Measurements from ENCODE around the gene NIBAN1.

NIBAN1 gene

DNA sequence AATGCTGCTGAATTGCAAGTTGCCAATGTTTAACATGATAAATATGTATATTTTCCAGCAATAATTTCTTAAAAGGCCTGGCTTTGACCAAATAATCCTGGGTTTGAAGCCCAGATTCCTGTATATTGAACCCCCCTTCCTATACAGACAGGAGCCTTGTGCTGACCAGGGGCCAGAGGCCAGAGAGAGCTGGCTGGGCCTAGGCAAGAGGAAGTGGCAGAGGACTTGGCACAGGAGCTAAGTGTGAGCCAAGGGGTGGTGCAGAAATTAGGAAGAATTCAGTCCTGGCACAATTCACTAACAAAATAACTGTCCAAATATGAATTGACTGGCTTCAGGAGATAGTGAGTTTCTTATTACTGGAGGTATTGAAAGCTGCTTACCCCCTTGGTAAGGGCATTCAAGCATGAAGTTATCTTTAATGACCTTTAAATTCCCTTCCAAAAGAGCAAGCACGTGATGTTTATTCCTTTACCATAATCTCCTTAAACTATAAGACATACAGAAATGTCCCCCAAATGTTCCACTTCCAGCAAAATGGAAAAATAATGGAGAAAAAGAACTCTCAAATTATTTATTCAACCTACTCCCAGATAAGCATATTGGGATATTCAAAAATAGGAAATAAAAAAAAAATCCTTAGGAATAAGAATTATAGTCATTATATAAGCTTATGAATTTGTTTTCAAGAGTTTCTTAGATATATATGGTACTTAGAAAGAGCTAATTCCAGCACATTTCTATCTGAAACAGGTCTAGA, 26.6 kb downstream of the NIBAN1 start:
- Histone ChIP-seq H2AFZ (ENCODE audit: low read depth, low read length, severe bottlenecking) (no peak overlapping the region), H3K9ac (ENCODE audit: low read length) (no peak overlapping the region), H3K36me3 (ENCODE audit: low read length) (no peaks in the 10 kb centered on the region), H3F3A (ENCODE audit: insufficient read depth) (no peaks in the 10 kb centered on the region), H4K20me1 (ENCODE audit: low read depth, low read length) (no peaks in the 10 kb centered on the region), H3K4me3 (ENCODE audit: insufficient read depth, low read length, poor library complexity, severe bottlenecking) (no peak overlapping the region), H3K79me2 (ENCODE audit: insufficient read depth, low read length) (no peaks in the 10 kb centered on the region), H3K27ac (ENCODE audit: low read depth, low read length) (no peak overlapping the region), H3K9me2 (replicated peaks; ENCODE audit: insufficient read depth, low read length) (no peaks in the 10 kb centered on the region), H3K27me3 (ENCODE audit: low read length) (no peaks in the 10 kb centered on the region), H3K9me3 (ENCODE audit: insufficient read depth, low read length) (no peaks in the 10 kb centered on the region), H3K4me2 (ENCODE audit: low read depth, low read length, poor library complexity, severe bottlenecking) (no peak overlapping the region)
- TF ChIP-seq, protein P1, sequence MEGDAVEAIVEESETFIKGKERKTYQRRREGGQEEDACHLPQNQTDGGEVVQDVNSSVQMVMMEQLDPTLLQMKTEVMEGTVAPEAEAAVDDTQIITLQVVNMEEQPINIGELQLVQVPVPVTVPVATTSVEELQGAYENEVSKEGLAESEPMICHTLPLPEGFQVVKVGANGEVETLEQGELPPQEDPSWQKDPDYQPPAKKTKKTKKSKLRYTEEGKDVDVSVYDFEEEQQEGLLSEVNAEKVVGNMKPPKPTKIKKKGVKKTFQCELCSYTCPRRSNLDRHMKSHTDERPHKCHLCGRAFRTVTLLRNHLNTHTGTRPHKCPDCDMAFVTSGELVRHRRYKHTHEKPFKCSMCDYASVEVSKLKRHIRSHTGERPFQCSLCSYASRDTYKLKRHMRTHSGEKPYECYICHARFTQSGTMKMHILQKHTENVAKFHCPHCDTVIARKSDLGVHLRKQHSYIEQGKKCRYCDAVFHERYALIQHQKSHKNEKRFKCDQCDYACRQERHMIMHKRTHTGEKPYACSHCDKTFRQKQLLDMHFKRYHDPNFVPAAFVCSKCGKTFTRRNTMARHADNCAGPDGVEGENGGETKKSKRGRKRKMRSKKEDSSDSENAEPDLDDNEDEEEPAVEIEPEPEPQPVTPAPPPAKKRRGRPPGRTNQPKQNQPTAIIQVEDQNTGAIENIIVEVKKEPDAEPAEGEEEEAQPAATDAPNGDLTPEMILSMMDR (IDR thresholded peaks at IDR 0.05; ENCODE audit: insufficient read depth, low read length, poor library complexity, severe bottlenecking), result no peak
- no peak for TF ChIP-seq EZH2phosphoT487 (conservative IDR thresholded peaks at IDR 0.05; ENCODE audit: low read length)

DNA sequence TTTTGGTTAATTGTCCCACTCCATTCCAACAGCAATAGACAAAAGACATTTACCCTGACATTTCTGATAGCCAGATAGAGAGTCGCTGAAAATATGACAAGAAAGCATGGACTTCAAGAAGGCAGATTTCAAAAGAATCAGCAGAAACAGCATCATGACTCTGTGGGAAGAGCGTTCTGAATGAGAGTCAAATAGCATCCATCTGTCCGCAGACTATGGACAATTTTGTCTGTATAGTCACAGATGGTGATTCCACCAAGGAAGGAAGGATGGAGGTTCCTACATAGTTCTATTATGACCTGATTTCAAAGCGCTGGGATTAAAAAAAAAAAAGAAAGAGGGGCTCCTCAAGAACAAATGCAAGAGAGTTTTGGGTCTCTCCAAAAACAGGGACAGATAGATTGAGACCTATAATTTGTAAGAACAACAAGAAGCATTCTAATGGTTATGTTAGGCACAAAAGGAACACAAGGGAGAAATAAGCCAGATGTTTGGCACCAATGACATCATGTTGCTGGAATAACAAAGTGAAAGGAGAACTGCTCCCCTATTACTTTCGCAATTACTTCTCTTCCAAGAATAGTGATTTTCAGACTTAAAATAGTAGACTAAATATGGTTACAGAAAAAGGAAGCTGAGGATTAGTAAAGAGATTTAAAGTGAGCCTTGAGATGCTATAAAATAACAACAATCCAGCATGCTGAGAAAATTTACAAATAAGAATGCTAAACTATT, 28.5 kb downstream of the NIBAN1 start:
- Histone ChIP-seq H3K79me2 (ENCODE audit: insufficient read depth, low read length) (no peaks in the 10 kb centered on the region), H4K20me1 (ENCODE audit: low read depth, low read length) (no peaks in the 10 kb centered on the region), H3K27me3 (ENCODE audit: low read length) (no peaks in the 10 kb centered on the region), H3F3A (ENCODE audit: insufficient read depth) (no peaks in the 10 kb centered on the region), H3K9me2 (replicated peaks; ENCODE audit: insufficient read depth, low read length) (no peaks in the 10 kb centered on the region), H2AFZ (ENCODE audit: low read depth, low read length, severe bottlenecking) (no peak overlapping the region), H3K27ac (ENCODE audit: low read depth, low read length) (no peak overlapping the region), H3K9ac (ENCODE audit: low read length) (no peak overlapping the region), H3K9me3 (ENCODE audit: insufficient read depth, low read length) (no peaks in the 10 kb centered on the region), H3K36me3 (ENCODE audit: low read length) (no peaks in the 10 kb centered on the region), H3K4me2 (ENCODE audit: low read depth, low read length, poor library complexity, severe bottlenecking) (no peak overlapping the region), H3K4me3 (ENCODE audit: insufficient read depth, low read length, poor library complexity, severe bottlenecking) (no peak overlapping the region)
- TF ChIP-seq, protein P1 (IDR thresholded peaks at IDR 0.05; ENCODE audit: insufficient read depth, low read length, poor library complexity, severe bottlenecking), result no peak
- no peak for TF ChIP-seq EZH2phosphoT487 (conservative IDR thresholded peaks at IDR 0.05; ENCODE audit: low read length)

DNA sequence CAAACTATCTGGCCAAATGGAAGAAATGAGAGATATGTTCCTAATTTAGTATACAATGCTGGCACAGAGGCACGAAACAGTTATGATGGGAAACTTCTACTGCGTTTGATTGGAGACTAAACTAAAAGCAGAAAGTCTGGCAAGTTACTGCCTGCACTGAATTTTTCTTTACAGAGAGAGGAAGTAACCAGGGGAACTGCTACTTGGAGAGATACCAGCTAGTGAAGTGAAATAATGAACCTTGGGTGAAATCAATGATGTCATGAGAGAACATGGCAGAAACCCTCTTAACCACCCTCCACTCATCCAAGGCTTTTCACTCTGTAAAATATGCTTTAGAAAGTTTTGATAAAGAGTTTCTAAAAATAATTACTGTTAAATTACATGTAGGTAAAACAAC, 29.3 kb downstream of the NIBAN1 start:
- H2AFZ ChIP-seq (ENCODE audit: low read depth, low read length, severe bottlenecking), result no peak overlapping the region
- no peaks in the 10 kb centered on the region for H3F3A ChIP-seq (ENCODE audit: insufficient read depth)
- TF ChIP-seq, protein P1 (IDR thresholded peaks at IDR 0.05; ENCODE audit: insufficient read depth, low read length, poor library complexity, severe bottlenecking), result no peak
- TF ChIP-seq EZH2phosphoT487 (conservative IDR thresholded peaks at IDR 0.05; ENCODE audit: low read length), result no peak
- H3K9ac ChIP-seq (ENCODE audit: low read length), result no peak overlapping the region
- H3K9me3 ChIP-seq (ENCODE audit: insufficient read depth, low read length), result no peaks in the 10 kb centered on the region
- no peaks in the 10 kb centered on the region for H4K20me1 ChIP-seq (ENCODE audit: low read depth, low read length)
- H3K9me2 ChIP-seq (replicated peaks; ENCODE audit: insufficient read depth, low read length), result no peaks in the 10 kb centered on the region
- no peak overlapping the region for H3K4me3 ChIP-seq (ENCODE audit: insufficient read depth, low read length, poor library complexity, severe bottlenecking)
- no peaks in the 10 kb centered on the region for H3K27me3 ChIP-seq (ENCODE audit: low read length)
- no peaks in the 10 kb centered on the region for H3K79me2 ChIP-seq (ENCODE audit: insufficient read depth, low read length)
- no peaks in the 10 kb centered on the region for H3K36me3 ChIP-seq (ENCODE audit: low read length)
- H3K27ac ChIP-seq (ENCODE audit: low read depth, low read length), result no peak overlapping the region
- H3K4me2 ChIP-seq (ENCODE audit: low read depth, low read length, poor library complexity, severe bottlenecking), result no peak overlapping the region

All from SU-DHL-6 (cell line).